Inflammatory macrophage treated with lipopolysaccharide for 1 hour (primary cell): ENCODE results near the gene TIMM10.

Source experiments
- DNase-seq, 2 donors: peaks; one replicate each; pipeline ENCODE4 v3.0.0-alpha.2; 2020 to 2022

TIMM10 gene

DNA sequence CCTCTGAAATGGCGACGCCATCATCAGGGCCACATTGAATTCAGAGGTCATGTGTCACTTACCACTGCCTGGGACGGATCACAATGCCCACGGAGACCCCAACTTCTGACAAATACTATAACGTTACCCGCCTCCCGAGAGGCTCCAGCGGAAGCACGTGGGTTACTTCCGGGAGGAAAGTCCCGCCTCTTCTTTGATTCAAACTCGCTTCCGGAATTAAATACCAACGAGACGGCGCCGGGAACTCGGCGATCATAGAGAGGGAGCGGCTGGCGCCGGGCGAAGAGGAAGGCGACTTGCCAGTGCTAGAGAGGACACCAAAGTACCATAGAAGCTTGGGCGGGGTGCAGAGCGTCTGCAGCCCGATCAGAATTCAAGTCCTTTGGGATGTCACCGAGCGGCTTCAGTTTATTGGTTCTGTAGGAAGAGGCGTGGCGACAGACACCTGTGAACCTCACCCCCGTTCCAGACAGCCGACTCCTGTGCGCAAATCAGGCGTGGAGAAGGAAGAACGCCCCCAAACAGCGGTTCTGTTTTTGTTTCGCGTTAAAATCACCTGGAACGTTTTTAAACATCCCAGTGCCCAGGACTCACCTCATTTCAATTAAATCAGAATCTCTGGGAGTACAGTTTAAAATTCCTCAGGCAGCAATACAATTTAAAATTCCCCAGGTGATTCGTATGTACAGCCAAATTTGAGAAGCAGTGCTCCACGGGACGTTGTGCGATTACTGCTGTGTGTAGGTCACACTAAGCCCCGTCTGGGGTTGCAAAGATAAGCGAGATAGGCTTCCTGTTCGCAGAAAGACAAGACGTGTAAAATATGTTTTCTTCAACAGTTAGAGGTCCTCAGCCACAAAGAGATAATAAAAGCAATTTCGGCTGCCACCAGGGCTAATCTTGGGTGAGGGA lies at the start of gene TIMM10:
TSS of gene TIMM10 (minus strand) at position 159 of the 912 bp plus-strand sequence. CDS start 565 bp downstream, outside the sequence.
- peak; percentile 96 for DNase-seq

DNA sequence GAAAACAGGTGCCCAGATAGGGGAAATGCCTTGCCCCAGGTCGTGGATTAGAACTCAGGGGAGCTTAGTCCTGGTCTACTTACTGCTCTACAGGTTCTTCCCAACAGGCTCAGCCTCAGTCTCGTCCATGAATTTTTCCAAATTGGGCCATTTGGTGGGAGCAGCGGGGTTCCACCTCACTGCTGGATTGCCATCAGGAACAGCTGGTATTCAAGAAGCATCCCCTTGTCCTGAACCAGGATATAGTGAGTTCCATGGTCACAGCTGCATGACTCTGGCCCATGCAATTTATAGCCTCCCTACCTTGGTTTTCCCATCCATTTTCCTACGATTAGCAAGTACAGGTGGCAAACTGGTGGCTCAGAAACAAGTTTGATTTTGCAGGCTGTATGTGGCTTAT lies 43.5 kb upstream of the TIMM10 start:
- no peak for DNase-seq

DNA sequence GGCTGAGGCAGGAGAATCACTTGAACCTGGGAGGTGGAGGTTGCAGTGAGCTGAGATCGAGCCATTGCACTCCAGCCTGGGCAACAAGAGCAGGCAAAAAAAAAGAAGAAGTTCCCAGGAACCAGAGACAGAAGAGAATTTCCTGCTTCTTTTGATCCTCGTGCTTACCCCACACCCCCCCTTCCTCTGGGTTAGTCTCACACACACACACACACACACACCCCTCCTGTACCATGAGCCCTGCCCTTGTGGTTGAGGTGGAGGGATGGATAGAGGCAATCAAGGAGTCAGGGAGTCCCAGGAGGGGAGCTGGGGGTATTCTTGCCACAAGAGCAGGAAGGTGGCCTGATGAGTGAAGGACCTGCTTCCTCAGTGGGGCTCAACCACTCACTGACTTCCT lies 41.1 kb upstream of the TIMM10 start:
- DNase-seq = peak; percentile 27 to 42

DNA sequence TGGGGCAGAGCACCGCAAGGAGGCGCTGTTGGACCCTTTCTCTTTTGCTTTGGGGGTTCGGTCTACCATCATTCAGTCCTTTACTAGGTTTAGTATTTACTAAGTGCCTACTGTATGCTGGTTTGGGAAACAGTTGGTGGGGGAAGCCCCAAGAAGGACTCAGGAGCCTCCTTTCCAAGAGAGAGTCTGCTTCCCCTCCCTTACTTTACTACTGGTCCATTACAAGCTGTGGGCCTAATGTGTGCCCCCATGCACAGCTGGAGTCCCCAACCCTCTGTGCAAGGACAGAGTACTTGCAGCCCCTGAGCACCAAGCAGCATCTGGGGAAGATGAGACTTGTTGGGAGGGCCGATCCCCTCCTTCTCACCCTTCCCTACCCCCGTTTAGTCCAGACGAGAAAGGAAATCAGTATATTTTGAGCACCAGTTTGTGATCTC lies 37.8 kb upstream of the TIMM10 start:
- peak; percentile 73 to 99 for DNase-seq

GRCh38 chr11:57567515-57568329 lies 37.2 kb upstream of the TIMM10 start, which contains the start of gene UBE2L6:
UBE2L6 (minus strand) TSS chr11:57567672; CDS start chr11:57567611, 61 bp downstream.
- peak; percentile 26 to 39 for DNase-seq

- peak; percentile 40 to 53 for DNase-seq
Measured at GRCh38 chr11:57566905-57567514, 36.5 kb upstream of the TIMM10 start.

DNA sequence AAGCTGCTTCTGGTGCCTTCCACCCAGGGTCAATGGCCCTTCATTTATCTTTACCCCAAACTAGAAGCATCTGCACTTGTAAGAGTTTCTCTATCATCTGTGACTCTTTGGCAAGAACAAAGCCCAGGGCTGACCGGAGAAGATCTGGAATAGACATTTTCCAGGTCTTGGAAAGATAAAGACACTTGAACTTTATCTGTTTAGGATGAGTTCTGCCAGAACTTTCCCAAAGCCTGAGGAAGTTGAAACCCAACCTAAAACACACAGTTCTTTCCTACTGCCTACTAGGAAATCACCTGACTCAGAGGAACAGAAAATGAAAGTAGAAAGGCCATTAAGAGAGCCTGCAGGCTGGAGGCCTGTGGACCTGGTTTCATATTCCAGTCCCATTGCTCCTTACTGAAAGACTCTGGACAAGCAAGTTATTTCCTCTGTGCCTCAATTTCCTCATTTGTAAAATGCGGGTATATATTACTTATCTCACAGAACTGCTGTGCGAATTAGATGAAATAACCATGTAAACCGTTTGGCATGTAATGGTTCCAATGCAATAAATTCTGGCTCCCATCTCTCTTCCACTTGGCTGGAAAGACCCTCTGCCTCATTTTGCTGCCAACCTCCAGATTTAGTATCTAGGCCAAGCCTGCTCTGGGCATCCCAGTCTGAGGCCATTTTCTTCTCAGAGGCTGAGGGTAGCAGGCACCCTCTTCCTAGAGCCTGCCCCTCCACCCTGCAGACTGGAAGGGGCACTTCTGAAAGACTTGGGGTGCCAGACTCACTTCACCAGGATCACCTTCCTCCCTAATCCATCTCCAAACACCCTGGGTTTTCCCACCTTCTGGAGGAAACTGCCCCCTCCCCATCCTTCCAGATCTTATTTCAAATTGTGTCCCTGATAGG lies 35.7 kb upstream of the TIMM10 start:
- peak; percentile 72 to 86 for DNase-seq

DNA sequence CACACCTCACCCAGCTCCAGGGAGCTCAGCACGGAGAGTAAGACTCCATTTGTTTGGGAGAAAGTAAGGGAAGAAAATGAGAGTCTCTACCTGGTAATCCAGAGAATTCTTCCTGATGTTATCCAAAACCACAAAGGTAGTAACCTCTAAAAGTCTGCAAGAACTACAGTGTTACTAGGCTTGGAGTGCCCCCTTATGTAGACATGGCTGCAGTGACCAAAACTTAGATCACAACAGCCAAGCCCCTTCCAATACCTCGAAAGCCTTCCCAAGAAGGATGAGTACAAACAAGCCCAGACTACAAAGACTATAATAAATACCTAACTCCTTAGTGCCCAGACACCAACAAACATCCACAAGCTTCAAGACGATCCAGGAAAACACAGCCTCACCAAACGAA lies 32.0 kb upstream of the TIMM10 start:
- DNase-seq = no peak

DNA sequence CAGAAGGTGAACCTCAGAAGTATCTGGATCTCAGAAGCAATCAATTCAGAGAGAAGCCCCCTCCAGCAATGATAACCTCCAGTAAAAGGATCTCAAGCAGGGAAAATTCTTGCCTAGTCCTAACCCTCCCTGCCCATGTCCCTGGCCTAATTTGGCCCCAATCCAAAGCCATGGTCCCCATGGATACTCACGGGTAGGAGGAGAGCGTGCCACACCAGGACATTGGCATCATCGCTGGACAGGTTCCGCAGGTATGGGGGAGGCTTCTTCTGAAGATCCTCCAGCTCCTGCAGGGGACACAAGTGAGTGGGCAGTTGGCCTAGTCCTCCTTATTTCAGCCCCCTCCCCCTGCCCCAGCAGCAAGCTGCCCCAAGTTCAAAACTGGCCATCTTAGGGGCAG lies 29.6 kb upstream of the TIMM10 start:
- no peak for DNase-seq

- no peak for DNase-seq
Measured at GRCh38 chr11:57556041-57556440, 25.5 kb upstream of the TIMM10 start.

DNA sequence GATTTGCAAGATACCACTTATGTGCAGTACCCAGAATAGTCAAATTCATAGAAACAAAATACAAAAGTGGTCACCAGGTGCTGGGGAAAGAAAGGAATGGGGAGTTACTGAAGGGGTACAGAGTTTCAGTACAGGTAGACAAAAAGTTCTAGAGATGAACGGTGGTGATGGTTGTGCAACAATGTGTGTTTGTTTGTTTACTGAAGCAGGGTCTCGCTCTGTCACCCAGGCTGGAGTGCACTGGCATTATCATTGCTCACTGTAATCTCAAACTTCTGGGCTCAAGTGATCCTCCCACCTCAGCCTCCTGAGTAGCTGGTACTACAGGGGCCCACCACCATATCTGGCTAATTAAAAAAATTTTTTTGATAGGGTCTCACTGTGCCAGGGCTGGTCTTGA lies 24.8 kb upstream of the TIMM10 start:
- no peak for DNase-seq

- DNase-seq = no peak
Measured at GRCh38 chr11:57552479-57552878, 21.9 kb upstream of the TIMM10 start.

DNA sequence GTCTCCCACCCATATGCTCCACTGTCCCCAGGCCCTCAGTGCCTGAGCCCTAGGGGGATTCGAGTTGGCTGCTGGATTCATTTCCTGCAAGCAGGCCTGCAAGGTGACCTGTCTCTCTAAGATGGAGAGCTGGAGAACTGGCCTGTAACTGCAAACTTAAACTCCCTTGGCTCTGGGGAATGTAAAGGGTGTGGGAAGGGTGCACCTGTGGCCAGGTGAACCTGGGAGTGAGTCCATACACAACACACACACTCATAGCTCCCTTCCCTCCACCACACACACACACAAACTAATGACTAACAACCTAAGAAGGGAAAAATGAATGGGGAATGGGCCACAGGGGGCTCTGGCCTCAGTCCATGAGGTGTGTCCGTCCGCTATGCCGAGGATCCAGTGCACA lies 21.4 kb upstream of the TIMM10 start:
- no peak for DNase-seq

- DNase-seq = no peak
Measured at GRCh38 chr11:57549983-57550382, 19.4 kb upstream of the TIMM10 start.

GRCh38 chr11:57547854-57548377 lies 17.4 kb upstream of the TIMM10 start:
- peak; percentile 2 to 38 for DNase-seq

DNA sequence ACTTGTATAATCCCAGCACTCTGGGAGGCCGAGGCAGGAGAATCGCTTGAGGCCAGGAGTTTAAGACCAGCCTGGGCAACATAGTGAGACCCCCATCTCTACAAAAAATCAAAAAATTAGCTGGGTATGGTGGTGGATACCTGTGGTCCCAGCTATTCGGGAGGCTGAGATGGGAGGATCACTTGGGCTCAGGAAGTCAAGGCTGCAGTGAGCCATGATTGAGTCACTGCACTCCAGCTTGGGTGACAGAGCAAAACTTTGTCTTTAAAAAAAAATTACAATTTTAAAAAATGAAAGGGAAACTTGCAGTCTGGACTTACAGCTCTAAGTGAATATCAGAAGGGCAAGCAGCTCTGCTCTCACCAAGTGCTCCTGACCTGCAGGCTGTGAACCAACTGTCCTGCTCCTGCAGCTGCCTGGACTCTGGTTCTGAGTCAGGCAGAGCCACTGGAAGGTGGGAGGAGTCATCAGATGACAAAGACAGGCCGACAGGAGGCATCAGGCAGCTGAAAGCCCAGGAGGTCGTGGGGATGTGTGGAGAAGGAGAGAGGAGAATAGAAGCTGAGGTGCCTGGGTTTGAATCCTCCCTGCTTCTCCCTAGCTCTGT lies 16.4 kb upstream of the TIMM10 start:
- DNase-seq = no peak

DNA sequence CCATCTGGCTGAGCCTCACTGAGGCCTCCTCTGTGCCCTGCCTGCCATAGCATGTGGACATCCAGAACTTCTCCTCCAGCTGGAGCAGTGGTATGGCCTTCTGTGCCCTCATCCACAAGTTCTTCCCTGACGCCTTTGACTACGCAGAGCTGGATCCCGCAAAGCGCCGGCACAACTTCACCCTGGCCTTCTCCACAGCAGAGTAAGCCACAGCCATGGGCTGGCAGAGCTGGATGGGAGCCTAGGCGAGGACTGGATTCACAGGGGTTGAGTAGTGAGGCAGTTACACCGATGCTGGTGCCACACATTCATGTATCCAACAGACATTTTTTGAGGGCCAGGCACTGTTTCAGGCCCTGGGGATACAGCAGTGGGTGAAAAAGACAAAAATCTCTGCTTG lies 15.9 kb upstream of the TIMM10 start:
- no peak for DNase-seq

DNA sequence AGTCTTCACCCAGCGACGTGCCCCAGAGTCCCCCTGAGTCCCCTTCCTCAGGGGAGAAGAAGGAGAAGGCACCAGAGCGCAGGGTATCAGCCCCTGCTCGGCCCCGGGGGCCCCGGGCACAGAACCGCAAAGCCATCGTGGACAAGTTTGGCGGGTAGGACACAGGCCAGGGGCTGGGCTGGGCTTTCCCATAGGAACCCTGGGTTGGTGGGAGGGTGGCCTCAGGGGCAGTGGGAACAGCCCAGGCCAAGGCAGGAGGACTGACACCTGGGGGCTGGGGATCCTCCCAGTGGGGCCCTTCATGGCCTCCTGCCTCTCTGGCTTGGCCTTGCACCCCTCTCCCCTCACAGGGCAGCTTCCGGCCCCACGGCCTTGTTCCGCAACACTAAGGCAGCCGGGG lies 15.3 kb upstream of the TIMM10 start:
- DNase-seq = no peak

DNA sequence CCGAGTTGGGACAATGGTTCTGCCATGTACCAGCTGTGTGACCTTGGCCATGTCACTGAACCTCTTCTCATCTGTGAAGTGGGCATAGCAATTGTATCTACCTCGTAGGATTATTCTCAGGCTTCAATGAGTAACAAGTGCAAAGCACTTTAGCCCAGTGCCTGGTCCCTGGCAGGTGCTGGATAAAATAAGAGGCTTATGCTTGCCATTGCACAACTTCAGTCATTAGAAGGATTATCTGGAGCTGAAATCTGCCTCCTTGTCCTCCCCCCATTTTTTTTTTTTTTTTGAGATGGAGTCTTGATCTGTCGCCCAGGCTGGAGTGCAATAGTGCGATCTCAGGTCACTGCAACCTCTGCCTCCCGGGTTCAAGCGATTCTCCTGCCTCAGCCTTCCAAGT lies 14.0 kb upstream of the TIMM10 start:
- DNase-seq = no peak

DNA sequence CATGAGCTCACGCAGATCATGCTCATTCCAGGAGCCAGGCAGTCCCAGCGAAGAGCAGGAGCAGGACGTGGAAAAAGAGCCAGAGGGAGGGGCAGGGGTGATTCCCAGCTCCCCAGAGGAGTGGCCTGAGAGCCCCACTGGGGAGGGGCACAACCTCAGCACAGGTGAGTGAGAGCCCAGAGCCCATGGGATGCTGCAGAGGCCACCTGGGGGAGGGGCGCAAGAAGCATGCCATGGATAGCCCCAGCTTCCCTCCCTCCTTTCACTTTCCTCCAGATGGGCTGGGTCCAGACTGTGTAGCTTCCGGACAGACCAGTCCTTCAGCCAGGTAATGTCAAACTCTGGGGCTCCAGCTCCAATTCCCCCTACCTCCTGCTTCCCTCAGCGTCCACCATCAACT lies 13.0 kb upstream of the TIMM10 start:
- no peak for DNase-seq

GRCh38 chr11:57542582-57542981 lies 12.0 kb upstream of the TIMM10 start:
- no peak for DNase-seq
